GM13977 (cell line): ENCODE data around the gene LSP1.

Source experiments
- DNase-seq: peaks from one replicate; pipeline ENCODE4 v3.0.0; 2012; ENCODE audit warnings: low spot score
- in situ Hi-C: fragments of 300-500 bp; cut with MboI; formaldehyde crosslinking; loops from one replicate; pipeline ENCODE4 v1.12.0; 2022; ENCODE audit warnings: low sequenced_read_pairs, low pct_unique_long_range_greater_than_20kb, mixed read lengths, inconsistent platforms; ENCODE audit not compliant: unreplicated experiment
- TF ChIP-seq, protein P1 (sequence below): IDR thresholded peaks from 2 replicates; pipeline ENCODE4 v1.5.1; 2012; ENCODE audit warnings: mild to moderate bottlenecking, control low read depth; ENCODE audit not compliant: insufficient read depth; ENCODE audit errors: extremely low read depth, missing control alignments

LSP1 gene

DNA sequence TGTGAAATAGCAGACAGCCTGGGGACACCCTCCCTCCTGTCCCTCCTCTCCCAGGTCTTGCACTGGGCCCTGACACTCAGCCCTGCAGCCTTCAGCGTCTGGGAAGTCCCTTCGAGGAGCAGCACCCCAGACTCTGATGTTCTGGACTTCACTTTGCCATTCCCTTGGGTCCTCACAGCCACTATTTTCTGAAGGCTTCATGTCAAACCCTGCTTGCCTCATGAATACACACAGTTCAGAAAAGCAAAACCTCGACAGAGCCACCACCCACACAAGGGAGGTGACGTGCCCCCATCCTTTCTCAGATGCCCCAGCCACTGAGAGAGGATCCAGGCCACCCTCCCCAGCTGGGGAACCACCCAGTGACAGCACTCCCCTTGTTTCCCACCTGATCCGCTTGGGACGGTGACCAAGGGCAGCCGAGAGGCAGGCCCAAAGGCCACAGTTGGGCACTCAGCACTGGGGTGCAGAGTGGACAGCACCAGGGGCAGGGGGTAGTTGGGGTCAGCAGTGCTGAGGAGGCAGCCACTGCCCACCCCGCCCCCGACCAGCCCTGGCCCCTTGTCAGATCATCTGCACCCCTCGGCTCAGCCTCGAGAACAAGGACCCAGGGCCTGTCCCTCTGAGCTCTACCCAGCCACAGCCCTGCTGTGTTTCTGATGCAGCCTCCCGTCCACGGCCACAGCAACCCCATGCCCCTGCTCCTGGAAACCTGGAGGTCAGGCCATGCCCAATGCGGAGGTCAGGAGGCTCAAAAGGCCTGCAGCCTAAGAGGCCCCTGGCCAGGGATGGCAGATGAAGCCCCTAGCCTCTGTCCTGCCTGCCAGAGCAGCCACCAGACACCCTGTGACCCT lies 63.5 kb downstream of the LSP1 start:
- peak; percentile 74 for DNase-seq
- in situ Hi-C loops, result no loop called here
- TF ChIP-seq, protein P1, sequence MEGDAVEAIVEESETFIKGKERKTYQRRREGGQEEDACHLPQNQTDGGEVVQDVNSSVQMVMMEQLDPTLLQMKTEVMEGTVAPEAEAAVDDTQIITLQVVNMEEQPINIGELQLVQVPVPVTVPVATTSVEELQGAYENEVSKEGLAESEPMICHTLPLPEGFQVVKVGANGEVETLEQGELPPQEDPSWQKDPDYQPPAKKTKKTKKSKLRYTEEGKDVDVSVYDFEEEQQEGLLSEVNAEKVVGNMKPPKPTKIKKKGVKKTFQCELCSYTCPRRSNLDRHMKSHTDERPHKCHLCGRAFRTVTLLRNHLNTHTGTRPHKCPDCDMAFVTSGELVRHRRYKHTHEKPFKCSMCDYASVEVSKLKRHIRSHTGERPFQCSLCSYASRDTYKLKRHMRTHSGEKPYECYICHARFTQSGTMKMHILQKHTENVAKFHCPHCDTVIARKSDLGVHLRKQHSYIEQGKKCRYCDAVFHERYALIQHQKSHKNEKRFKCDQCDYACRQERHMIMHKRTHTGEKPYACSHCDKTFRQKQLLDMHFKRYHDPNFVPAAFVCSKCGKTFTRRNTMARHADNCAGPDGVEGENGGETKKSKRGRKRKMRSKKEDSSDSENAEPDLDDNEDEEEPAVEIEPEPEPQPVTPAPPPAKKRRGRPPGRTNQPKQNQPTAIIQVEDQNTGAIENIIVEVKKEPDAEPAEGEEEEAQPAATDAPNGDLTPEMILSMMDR, result no peak

DNA sequence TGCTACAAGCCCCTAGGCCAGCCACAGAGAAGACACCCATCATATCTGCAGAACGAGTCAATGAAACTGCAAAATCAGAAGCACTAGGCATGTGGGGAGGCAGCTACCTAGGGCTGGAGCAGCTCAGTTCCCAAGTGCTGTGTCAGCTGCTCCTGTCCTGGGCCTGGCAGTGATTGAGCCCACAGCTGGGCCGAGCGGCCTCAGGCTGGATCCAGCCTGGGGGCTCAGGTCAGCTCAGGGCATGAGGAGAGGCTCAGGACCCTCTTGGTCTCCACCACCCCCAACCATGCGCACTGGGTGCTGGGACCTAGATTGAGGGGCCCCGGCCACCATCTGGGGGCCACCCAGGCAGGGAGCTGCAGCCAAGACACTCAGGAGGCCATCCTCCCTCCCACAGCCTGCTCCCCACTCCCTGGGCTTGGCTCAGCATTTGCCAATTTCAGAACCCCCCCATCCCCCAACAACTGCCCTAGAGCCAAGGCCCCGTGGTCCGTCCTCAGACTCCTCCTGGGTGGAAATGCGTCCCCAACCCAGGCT lies 64.2 kb downstream of the LSP1 start:
- in situ Hi-C loops, result no loop called here
- TF ChIP-seq, protein P1, result no peak
- DNase-seq, result peak; percentile 54

DNA sequence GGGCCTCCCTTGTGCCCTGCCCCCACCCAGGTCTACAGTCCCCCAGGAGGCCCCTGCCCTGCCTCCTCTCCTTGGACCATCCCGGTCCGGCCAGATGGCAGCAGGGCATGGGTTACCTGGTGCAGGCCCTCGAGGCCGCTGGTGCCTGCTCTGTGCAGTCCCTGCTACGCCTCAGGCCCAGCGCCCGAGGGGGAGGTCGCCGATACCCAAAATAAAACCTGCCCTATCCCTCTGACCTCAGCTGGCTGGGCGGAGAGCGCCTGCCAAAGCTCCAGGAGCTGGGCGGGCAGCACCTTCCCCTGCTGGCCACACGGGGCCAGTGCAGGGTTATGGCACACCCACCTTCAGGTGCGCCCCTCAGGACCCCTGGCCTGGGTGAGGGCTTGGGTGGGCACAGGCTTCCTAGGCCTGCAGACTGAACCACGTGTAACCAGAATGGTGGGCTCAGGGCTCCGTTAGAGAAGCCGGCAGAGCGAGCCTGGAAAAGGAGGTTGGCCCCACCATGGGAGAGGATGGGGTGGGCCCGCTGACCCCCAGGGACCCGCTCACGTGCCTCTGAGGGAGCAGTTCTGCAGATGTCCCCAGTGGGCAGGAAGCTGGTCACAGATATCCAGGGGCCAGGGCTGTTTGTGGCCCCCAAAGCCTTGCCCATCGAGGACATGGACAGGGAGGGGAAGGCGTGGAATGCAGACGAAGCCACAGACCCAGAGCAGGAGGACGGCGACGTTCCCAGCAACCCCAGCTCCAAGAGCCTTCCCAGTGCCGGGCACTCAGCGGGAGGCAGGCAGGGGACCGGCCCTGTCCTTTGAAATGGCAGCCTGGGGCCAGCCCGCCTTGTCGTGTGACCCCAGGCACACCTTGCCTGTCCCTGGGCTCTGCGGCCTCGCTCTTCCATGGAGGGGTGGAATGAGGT lies 64.9 kb downstream of the LSP1 start:
- TF ChIP-seq, protein P1, result peak; percentile 40
- peak; percentile 53 for DNase-seq
- in situ Hi-C loops, result no loop called here

DNA sequence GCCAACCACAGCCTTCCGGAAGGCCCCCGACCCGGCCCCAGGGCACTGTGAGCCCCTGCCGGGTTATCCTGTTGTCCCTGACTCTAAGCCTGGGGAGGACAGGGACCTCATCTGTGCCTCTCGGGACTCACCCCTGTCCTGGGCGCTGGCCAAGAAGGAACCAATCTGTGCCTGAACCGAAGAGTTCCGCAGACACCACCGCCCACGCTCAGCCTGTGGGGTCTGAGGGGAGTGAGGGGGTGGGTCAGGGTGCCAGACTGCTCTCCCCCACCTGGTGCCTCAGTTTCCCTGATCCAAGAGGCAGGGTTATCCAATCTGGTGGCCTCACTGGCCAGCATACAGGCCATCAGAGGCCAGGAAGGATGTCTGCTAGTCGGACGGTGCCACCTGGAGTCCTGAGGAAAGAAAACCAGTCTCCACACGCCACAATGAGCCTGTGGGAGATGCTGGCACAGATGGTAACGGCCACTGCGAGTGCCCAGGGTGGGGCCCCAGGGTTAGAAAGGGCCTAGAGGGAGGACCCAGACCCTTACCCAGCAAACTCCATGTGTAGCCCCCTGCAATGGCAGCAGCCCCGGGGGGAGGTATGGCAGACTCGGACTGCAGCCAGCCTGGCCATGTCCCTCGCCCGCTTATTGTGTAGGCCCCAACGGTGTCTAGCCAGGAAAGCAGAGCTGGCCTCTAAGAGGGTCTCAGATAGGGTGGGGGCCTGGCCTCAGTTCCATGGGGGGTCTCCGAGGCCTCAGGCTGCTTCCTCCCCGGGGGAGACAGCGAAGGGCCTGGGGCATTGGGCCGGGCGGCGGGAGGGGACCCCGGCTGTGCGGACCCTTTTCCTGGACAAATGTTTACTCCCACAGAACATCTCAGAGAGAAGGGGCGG lies 65.8 kb downstream of the LSP1 start:
- in situ Hi-C loops, result no loop called here
- peak; percentile 44 for DNase-seq

DNA sequence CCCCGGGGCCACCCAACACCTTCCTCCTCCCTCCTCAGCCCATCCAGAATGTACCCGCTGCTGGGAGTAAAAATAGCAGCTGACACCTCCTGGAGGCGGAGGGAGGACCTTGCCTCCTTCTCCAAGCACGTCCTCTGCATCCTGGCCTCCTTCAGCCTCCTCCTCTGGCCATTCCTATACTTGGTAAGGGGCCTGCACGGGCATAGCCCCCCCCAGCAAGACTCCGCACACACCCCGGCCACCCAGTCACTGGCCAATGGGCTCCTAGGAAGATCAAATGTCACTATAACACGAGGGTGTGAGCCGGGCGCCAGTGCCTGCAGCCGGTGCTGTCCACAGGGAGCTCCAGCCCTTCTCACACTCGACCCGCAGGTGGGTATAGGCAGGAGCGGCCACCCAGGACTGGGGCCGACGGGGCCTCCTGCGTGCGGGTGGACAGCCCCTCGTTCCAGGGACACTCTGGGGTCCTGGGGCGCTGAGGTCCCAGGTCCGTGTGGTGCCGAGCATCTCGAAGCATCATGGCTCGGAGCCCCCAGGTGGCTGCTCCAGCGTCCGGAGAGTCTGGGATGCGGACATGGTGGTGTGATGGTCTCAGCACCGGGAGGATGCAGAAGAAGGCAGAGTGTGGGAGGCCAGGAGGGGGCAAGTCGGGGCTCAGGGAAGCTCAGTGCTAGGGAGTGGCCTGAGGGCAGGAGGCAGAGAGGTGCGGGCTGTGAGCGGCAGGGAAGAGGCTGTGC lies 66.7 kb downstream of the LSP1 start, which contains the start of gene TNNT3:
Gene TNNT3, plus strand, starts transcription at position 313 of the 737 bp plus-strand sequence. CDS start 3,172 bp downstream, outside the sequence.
- TF ChIP-seq, protein P1, result no peak
- in situ Hi-C loops, result no loop called here
- peak; percentile 52 for DNase-seq

More for the DNA sequence above, 65.8 kb downstream of the LSP1 start:
- TF ChIP-seq, protein P1, result no peak
